H7 (cell line): ENCODE data around the gene ZP4. TPM values are rescaled to one million over a fixed set of nuclear protein-coding genes. Genes with fewer than 3 reads are reported as not detected.

Experiments
- DNase-seq: peaks from one replicate; pipeline ENCODE4 v3.0.0; 2012
- H3K27me3 ChIP-seq: 2 replicates; pipeline ENCODE4 v1.6.0; 2011; ENCODE audit warnings: mild to moderate bottlenecking, low read length; ENCODE audit not compliant: control insufficient read depth, insufficient read depth
- H3K36me3 ChIP-seq: replicated peaks from 2 replicates; pipeline ENCODE4 v1.5.1; 2011; ENCODE audit warnings: low read length; ENCODE audit not compliant: control insufficient read depth, insufficient read depth
- H3K4me3 ChIP-seq: 2 replicates; pipeline ENCODE4 v1.5.1; 2011; ENCODE audit warnings: low read depth, mild to moderate bottlenecking, control low read depth, low read length, moderate library complexity; ENCODE audit not compliant: insufficient read depth
- total RNA-seq: library from RNA; depleted of rRNA; stranded (reverse); fragments of >200 nt; shearing (Covaris generic); gene quantifications from 2 replicates; pipeline ENCODE4 v1.2.3, GENCODE V29; 2014

The ZP4 gene
- total RNA-seq, 1 experiment from 2014 or later: not detected

- Histone ChIP-seq H3K27me3 (no peaks in the 10 kb centered on the region; the same call in 1 of the 2 replicates), H3K36me3 (no peaks in the 10 kb centered on the region), H3K4me3 (no peak overlapping the region)
- DNase-seq: no peak
Observed at GRCh38 chr1:237894131-237894530, 3.4 kb upstream of the ZP4 start.

DNA sequence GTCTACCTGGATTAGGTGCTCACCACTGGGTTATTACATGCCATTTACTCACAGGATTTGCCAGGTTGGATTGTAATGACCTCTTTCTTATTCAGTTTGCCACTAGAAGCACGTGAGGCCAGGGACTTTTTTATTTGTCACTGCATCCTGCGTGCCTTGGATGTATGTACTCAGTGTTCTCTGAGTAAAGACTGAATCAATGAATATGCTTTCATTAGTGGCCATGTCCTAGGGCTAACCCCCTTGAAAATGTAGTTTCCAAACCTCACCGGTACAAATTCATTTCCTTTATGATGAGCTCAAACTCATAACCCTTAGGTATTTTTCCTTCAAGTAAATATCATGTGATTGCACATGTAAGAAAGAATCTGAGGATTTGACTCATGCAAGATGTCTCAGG is 1.3 kb upstream of the ZP4 start:
- DNase-seq: no peak
- Histone ChIP-seq H3K36me3 (no peaks in the 10 kb centered on the region), H3K4me3 (no peak overlapping the region)

DNA sequence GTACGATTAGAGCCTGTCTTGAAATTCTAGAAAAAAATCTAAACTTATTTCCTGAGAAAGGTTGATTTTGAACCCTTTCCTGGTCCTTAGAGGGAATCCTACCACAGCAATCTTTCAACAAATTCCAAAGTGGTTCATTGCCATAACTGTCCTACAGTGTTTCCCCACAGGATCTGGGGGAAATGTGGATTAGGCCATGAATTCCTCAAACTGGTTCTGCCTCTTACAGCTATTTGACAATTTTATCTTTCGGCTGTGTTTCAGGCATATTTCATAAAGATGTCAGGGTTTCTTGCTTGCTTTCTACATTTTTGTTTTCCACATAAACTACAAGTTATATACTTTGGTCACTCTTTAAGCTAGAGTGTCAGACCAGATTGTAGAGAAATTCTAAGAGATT is 544 bp upstream of the ZP4 start:
- no peak overlapping the region for H3K4me3 ChIP-seq
- H3K27me3 ChIP-seq: no peaks in the 10 kb centered on the region; the same call in 1 of the 2 replicates
- no peaks in the 10 kb centered on the region for H3K36me3 ChIP-seq
- DNase-seq: no peak

More for the DNA sequence above, 1.3 kb upstream of the ZP4 start:
- H3K27me3 ChIP-seq: no peaks in the 10 kb centered on the region; the same call in 1 of the 2 replicates

DNA sequence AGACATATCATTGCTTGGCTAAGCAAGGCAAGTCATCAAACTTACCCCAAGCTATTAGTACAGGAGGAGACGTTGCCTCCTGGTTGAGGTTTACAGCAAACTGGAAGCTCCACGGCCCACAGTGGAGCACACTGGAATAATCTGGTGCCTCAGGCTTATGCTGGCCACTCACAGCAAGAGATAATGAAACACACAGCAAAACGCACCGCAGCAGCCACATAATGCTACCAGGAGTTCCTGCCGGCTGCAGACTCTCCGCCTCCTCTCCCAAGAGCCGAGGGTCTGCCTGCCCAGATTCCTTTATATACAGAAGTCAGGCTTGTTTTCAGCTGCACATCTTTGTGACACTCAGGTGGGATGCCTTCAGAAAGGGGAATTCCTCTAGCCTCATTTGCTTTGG is 306 bp downstream of the ZP4 start:
- H3K36me3 ChIP-seq: no peaks in the 10 kb centered on the region
- DNase-seq: no peak
- H3K4me3 ChIP-seq: no peak overlapping the region
- no peaks in the 10 kb centered on the region; the same call in 1 of the 2 replicates for H3K27me3 ChIP-seq

- H3K4me3 ChIP-seq: no peak overlapping the region
- no peaks in the 10 kb centered on the region; the same call in 1 of the 2 replicates for H3K27me3 ChIP-seq
- H3K36me3 ChIP-seq: no peaks in the 10 kb centered on the region
- no peak for DNase-seq
Observed at GRCh38 chr1:237888143-237888542, 2.6 kb downstream of the ZP4 start.

- Histone ChIP-seq H3K36me3 (no peaks in the 10 kb centered on the region), H3K27me3 (no peaks in the 10 kb centered on the region; the same call in 1 of the 2 replicates)
- DNase-seq: no peak
Observed at GRCh38 chr1:237887542-237887941, 3.2 kb downstream of the ZP4 start.

GRCh38 chr1:237884237-237884636 is 6.5 kb downstream of the ZP4 start:
- Histone ChIP-seq H3K27me3 (no peaks in the 10 kb centered on the region), H3K36me3 (no peaks in the 10 kb centered on the region), H3K4me3 (no peak overlapping the region)
- no peak for DNase-seq

More at GRCh38 chr1:237887542-237887941, 3.2 kb downstream of the ZP4 start:
- no peak overlapping the region for H3K4me3 ChIP-seq

DNA sequence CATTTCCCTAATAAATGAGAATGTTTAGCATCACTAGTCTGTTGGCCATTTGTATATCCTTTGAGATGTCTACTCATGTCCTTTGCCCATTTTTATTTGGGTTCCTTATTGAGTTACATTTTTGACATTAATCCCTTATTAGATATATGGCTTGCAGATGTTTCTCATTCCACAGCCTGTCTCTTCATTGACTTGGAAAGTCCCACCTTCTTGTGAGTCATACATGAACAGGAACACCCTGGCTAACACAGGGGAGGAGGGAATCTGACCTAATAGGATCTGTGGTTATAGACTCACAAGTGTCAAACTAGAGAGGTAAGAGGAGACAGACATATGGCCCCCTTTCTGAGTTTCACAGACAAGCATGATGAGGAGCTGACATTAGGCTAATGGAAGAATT is 11.5 kb downstream of the ZP4 start:
- Histone ChIP-seq H3K36me3 (no peaks in the 10 kb centered on the region), H3K4me3 (no peak overlapping the region), H3K27me3 (no peaks in the 10 kb centered on the region)
- no peak for DNase-seq

DNA sequence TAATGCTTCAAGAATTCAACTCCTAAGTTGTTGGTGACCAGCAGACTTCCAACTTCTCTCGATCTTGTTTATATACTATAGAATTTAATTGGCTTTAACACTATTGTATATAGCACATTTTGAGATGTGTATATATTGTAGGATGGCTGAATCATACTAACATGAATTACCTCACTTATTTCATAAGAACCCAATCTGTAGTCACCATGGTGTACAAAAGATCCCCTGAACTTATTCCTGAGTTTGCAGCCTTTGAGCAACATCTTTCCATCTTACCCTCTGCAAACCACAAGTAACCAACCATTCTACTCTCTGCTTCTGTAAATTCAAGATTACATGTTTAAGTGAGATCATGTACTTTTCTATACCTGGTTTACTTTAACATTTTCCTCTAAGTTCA is 12.3 kb downstream of the ZP4 start:
- H3K36me3 ChIP-seq: no peaks in the 10 kb centered on the region
- no peak for DNase-seq
- no peaks in the 10 kb centered on the region for H3K27me3 ChIP-seq
- no peak overlapping the region for H3K4me3 ChIP-seq

GRCh38 chr1:237877631-237878030 is 13.1 kb downstream of the ZP4 start:
- Histone ChIP-seq H3K4me3 (no peak overlapping the region), H3K27me3 (no peaks in the 10 kb centered on the region), H3K36me3 (no peaks in the 10 kb centered on the region)
- no peak for DNase-seq

GRCh38 chr1:237875291-237875690 is 15.4 kb downstream of the ZP4 start:
- DNase-seq: no peak
- no peaks in the 10 kb centered on the region for H3K27me3 ChIP-seq
- no peak overlapping the region for H3K4me3 ChIP-seq
- H3K36me3 ChIP-seq: no peaks in the 10 kb centered on the region

DNA sequence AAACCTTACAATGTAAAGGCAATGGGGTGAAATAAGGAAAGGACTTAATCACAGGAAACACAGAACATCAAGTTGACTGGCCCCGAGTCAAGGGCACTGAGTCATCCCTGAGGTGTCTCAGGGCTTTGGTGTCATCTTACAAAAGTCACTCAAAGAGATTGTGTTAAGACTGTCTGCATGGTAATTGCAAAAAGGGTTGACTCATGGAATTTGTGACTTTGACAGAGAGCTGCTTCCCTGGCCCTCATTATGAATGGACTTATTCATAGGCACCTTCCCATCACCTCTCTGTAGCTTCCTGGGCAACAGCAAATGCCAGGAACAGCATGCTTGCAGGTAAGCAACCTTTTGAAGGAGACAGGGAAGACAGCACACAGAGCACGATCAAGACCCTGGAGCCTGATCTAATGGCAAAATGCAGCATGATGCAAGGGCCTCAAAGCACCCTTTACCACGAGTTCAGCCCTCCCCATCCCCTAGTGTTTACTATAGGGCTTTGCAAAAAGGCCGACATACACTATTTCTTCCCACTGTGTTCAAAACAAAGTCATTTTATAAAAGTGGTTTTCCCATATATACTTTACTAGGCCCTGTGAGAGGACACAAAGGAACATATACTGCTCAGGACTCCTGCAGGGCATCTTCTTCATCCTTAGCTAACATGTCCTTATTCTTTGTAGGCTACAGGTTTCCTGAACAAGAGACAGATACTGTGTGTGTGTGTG is 17.1 kb downstream of the ZP4 start:
- peak; percentile 14 for DNase-seq
- Histone ChIP-seq H3K27me3 (no peaks in the 10 kb centered on the region), H3K36me3 (no peaks in the 10 kb centered on the region)

DNA sequence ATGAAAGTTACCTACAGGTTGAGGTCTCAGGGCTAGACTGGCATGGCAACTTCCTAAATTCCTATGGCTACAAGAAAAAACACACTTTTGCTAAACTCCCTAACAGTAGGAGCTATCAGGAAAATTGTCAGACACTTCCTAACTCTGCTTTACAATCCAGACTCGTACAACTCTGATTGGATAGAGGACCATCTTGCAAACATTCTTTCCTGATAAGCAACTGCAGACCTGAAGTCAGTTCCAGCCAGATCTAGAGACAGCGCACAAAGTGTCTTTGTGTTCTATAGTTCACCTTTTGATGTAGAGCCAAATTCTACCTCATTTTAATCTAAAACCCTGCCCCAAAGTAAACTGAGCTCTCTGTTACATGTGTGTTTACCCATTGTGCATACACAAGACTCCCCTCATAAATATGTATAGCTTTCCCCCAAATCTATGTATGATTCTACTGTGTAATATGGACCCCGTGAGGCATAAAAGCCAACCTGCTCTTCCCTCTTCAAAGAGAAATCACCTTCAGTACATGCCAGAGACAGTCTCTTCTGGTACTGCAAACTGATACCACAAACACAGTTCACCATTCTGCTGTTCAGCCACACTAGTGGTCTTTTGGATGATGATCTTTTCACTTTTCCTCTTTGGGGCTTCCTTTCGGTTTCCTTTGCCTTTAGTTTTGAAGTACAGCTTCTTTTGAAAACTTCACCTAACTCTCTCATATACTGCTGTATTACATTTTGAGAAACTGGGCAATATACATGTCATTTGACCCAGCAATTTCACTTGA is 21.7 kb downstream of the ZP4 start:
- no peak overlapping the region for H3K4me3 ChIP-seq
- no peak for DNase-seq
- peaks cover 6% of the 10 kb centered on the region for H3K27me3 ChIP-seq
- H3K36me3 ChIP-seq: no peaks in the 10 kb centered on the region

More for the DNA sequence above, 17.1 kb downstream of the ZP4 start:
- no peak overlapping the region for H3K4me3 ChIP-seq

DNA sequence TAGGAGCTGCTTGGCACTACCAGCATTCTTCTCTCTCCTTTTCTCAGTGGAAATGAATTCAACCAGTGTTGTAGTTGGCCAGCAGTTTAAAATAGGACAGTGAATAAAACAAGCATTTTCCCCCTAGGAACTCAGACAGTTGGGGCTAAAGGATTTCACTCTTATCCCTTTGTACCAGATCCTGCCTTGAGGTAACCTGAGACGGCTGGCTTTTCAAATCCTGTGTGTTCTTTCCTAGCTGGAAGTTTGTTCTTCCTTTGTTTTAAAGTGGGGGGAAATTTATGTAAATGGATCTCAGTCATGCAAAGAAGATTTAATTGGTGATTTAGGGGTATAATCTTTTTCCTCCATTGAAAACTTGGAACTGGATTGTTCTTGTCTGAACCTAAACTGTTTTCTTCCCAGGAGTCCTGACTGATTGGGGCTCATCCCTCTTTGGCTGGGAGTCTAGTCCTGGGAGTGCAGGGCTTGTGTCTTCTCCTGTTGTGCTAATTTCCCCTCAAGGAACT is 23.3 kb downstream of the ZP4 start:
- DNase-seq: no peak
- Histone ChIP-seq H3K36me3 (no peaks in the 10 kb centered on the region), H3K27me3 (peaks cover 6% of the 10 kb centered on the region), H3K4me3 (no peak overlapping the region)
